HG03460 (cell line): ENCODE data around the gene SMAD4.
"Not testable (repeated sequence)": the region's sequence is repeated elsewhere in the genome, so short reads cannot be mapped to it uniquely, and the experiment has no call there.

Experiments used
- ATAC-seq: cut with Tn5 transposase; IDR thresholded peaks from one replicate; pipeline ENCODE4 v1.9.1; 2021; ENCODE audit not compliant: unreplicated experiment

Gene SMAD4

GRCh38 chr18:51029694-51030536, at the start of gene SMAD4:
SMAD4 (plus strand) TSS chr18:51030213; CDS start chr18:51047047, 16,834 bp downstream.
- peak; percentile 79 for ATAC-seq

- no peak for ATAC-seq
Measured at GRCh38 chr18:50981381-50981780, 48.6 kb upstream of the SMAD4 start.

GRCh38 chr18:50982086-50982801, 47.8 kb upstream of the SMAD4 start:
- ATAC-seq, result no peak

- no peak for ATAC-seq
Measured at GRCh38 chr18:50982802-50983179, 47.2 kb upstream of the SMAD4 start.

GRCh38 chr18:50986360-50987087, 43.5 kb upstream of the SMAD4 start:
- ATAC-seq, result no peak

GRCh38 chr18:50987261-50987660, 42.8 kb upstream of the SMAD4 start:
- no peak for ATAC-seq

- no peak for ATAC-seq
Measured at GRCh38 chr18:50989711-50990110, 40.3 kb upstream of the SMAD4 start.

- no peak for ATAC-seq
Measured at GRCh38 chr18:50992351-50992762, 37.7 kb upstream of the SMAD4 start.

- ATAC-seq, result no peak
Measured at GRCh38 chr18:50994031-50994430, 36.0 kb upstream of the SMAD4 start.

- ATAC-seq, result not testable (repeated sequence)
Measured at GRCh38 chr18:51003174-51003573, 26.8 kb upstream of the SMAD4 start.

- ATAC-seq, result no peak
Measured at GRCh38 chr18:51006061-51006818, 23.8 kb upstream of the SMAD4 start.

GRCh38 chr18:51006948-51007789, 22.8 kb upstream of the SMAD4 start:
- no peak for ATAC-seq

- ATAC-seq, result no peak
Measured at GRCh38 chr18:51007790-51008139, 22.2 kb upstream of the SMAD4 start.

- ATAC-seq, result no peak
Measured at GRCh38 chr18:51009072-51009471, 20.9 kb upstream of the SMAD4 start.

GRCh38 chr18:51010218-51010617, 19.8 kb upstream of the SMAD4 start:
- ATAC-seq, result no peak

- no peak for ATAC-seq
Measured at GRCh38 chr18:51011709-51012108, 18.3 kb upstream of the SMAD4 start.

- ATAC-seq, result no peak
Measured at GRCh38 chr18:51012441-51012840, 17.6 kb upstream of the SMAD4 start.

- ATAC-seq, result no peak
Measured at GRCh38 chr18:51013259-51013658, 16.8 kb upstream of the SMAD4 start.

- no peak for ATAC-seq
Measured at GRCh38 chr18:51017140-51017879, 12.7 kb upstream of the SMAD4 start.
